GM21447 (cell line): ENCODE data around the gene RBM41.
A peak's percentile ranks its signal among the peaks of the same experiment; 100 is the strongest.
"Not testable (repeated sequence)": the region's sequence is repeated elsewhere in the genome, so short reads cannot be mapped to it uniquely, and the experiment has no call there.

Source experiments
- ATAC-seq: cut with Tn5 transposase; IDR thresholded peaks from one replicate; pipeline ENCODE4 v1.9.1; 2021; ENCODE audit not compliant: unreplicated experiment

Gene RBM41

DNA sequence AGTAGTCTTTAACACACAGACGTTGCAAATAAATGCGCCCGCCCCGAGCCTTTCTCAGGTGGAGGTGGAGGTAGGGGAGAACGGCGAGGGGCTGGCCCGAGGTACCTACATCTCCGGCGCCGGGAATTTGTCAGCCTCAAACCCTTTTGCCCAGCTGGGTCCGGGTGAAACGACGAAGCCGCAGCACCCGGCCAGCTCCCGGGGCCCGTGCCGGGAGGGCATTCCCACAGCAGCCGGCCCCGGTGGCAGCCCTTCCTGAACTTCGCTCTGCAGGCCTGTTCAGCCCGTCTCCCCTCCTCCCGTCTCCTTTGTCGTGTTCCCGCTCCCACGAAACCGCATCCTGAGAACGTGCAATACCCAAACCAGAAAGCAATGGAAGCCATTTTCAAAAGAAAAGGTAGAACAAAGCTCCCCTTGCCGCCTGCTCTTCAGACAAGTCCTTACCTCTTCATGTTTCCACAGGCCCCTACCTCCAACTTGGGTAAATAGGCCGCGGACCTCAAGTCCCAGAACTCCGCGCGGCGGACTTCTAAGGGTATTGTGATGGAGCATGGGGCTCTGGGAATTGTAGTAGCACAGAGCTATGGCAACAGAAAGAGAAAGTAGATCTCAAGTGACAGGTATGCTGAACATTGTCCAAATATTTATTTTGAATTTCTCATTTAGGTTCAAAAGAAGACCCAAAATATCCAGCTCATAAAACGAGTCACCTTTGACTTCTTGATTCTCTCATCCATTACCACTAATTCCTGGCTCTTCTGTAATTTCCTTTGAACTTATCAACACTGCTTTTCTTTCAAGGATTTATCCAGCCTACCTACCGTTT, at the start of gene RBM41:
Gene RBM41 (minus strand): TSS at position 501 of the 826 bp plus-strand sequence. CDS start 49 bp downstream, at position 452.
- peak; percentile 100 for ATAC-seq

DNA sequence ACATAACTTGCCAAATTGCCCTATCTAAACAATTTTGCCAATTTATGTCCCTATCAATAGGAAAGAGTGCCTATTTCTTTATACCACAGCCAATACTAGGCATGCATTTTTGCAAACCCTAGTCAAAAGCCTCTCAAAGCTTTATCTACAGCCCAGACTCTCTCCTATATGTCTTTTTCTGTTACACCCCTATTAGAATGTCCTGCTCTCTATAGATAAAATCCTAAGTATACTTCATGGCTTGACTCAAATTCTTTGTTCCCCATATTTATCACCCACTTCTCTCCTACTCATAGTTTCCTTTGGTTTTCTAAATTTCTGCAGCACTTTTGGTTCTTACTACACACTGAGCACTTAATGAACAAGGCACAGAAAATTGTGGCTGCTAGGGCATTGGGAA, 49.6 kb upstream of the RBM41 start:
- no peak for ATAC-seq

GRCh38 chrX:107167163-107167921, 48.7 kb upstream of the RBM41 start:
- no peak for ATAC-seq

DNA sequence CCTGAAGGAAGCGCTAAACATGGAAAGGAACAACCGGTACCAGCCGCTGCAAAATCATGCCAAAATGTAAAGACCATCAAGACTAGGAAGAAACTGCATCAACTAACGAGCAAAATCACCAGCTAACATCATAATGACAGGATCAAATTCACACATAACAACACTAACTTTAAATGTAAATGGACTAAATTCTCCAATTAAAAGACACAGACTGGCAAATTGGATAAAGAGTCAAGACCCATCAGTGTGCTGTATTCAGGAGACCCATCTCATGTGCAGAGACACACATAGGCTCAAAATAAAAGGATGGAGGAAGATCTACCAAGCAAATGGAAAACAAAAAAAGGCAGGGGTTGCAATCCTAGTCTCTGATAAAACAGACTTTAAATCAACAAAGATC, 39.0 kb upstream of the RBM41 start:
- ATAC-seq, result not testable (repeated sequence)

DNA sequence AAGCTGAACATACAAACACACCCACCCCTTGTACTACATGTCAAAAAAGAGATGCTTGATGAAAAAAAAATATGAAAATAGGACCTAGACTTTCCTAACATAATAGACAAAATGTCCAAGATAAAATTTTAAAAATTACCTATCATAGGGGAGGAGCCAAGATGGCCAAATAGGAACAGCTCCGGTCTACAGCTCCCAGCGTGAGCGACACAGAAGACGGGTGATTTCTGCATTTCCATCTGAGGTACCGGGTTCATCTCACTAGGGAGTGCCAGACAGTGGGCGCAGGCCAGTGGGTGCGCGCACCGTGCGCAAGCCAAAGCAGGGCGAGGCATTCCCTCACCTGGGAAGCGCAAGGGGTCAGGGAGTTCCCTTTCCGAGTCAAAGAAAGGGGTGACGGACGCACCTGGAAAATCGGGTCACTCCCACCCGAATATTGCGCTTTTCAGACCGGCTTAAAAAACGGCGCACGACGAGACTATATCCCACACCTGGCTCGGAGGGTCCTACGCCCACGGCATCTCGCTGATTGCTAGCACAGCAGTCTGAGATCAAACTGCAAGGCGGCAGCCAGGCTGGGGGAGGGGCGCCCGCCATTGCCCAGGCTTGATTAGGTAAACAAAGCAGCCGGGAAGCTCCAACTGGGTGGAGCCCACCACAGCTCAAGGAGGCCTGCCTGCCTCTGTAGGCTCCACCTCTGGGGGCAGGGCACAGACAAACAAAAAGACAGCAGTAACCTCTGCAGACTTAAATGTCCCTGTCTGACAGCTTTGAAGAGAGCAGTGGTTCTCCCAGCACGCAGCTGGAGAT, 37.2 kb upstream of the RBM41 start:
- not testable (repeated sequence) for ATAC-seq

- ATAC-seq, result no peak
These were observed 36.4 kb upstream of the RBM41 start for GRCh38 chrX:107154787-107155620.

- no peak for ATAC-seq
These were observed 34.4 kb upstream of the RBM41 start for GRCh38 chrX:107153005-107153404.

GRCh38 chrX:107146670-107147069, 28.0 kb upstream of the RBM41 start:
- no peak for ATAC-seq

- ATAC-seq, result no peak
These were observed 17.3 kb upstream of the RBM41 start for GRCh38 chrX:107135965-107136307.

GRCh38 chrX:107135049-107135964, 16.7 kb upstream of the RBM41 start:
- ATAC-seq, result peak; percentile 51

GRCh38 chrX:107123750-107124149, 5.1 kb upstream of the RBM41 start:
- ATAC-seq, result no peak

DNA sequence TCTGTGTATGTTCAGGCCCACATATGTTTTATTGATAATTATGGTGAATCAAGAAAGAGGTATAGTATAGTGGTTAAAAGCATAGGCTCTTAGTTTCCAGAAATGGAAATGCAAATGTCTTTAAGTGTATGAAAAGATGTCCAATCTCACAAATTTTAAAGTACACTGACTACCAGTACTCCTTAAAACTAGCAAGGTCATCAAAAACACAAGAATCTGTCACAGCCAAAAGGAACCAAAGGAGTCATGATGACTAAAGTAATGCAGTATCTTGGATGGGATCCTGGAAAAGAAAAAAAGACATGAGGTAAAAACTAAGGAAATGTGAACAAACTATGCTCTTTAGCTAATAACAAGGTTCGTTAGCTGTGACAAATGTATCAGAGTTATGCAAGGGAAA, 661 bp upstream of the RBM41 start:
- ATAC-seq, result no peak

GRCh38 chrX:107117993-107118321, 665 bp downstream of the RBM41 start:
- peak; percentile 3 for ATAC-seq

DNA sequence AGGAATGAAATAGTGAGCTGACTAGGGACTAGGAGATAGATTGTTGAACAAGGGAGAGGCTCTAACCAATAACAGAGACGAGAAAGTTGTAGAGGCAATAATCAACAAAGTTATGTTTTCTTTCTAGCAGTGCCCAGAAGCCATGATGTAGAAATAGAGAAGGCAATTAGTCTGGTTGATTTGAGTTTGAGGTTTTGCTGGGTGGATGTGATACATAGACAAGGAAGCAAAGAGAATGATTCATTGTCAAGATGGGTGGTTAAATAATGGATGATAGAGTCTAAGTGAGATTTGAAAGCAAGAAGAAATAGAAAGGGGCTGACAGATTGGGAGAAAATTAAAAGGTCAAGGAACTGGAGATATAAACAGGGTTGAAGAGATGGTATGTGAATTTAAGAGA, 11.2 kb downstream of the RBM41 start:
- no peak for ATAC-seq

DNA sequence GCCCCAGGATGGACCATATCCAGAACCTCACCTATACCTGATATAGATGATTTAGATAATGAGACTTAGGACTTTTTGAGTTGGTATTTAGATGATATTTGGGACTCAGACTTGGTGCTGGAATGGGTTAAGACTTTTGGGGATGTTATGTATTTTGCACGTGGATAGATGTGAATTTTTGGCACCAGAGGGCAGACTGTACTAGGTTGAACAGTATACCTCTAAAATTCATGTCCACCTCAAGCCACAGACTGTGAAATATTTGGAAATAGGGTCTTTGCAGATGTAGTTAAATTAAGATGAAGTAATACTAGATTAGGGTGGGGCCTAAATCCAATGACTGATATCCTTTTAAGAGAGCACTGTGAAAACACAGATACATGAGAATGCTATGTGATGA, 15.6 kb downstream of the RBM41 start:
- no peak for ATAC-seq

DNA sequence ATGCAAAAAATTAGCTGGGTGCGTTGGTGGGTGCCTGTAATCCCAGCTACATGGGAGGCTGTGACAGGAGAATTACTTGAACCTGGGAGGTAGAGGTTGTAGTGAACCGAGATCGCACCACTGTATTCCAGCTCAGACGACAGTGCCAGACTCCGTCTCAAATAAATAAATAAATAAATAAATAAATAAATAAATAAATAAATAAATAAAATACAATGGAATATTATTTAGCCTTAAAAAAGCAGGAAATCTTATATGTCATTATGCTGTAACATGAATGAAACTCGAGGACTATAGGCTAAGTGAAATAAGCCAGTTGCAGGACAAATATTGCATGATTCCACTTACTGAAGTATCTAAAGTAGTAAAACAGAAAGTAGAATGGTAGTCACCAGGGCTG, 42.5 kb downstream of the RBM41 start:
- no peak for ATAC-seq

DNA sequence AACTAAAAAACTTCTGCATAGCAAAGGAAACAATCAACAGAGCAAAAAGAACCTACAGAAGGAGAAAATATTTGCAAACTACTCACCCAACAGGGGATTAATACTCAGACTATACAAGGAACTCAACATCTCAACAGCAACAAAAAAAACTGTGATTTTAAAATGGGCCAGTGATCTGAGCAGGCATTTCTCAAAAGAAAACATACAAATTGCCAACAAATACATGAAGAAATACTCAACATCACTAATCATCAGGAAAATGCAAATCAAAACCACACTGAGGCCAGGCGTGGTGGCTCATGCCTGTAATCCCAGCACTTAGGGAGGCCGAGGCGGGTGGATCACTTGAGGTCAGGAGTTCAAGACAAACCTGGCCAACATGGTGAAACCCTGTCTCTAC, 60.9 kb downstream of the RBM41 start:
- ATAC-seq, result not testable (repeated sequence)

DNA sequence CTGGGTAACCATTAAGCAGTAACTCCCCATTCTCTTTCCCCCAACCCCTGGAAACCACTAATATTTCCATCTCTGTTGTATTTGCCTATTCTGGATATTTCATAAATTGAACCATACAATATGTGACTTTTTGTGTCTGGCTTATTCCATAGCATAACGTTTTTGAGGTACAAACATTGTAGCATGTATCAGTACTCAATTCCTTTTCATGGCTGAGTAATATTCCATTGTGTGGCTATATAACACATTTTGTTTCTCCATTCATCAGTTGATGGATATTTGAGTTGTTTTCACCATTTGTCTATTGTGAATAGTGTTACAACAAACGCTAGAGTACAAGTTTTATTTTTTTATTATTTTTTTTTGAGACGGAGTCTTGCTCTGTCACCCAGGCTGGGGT, 63.6 kb downstream of the RBM41 start:
- no peak for ATAC-seq

- no peak for ATAC-seq
These were observed 68.4 kb downstream of the RBM41 start for GRCh38 chrX:107050195-107050709.
